HEK293 (cell line): ENCODE results near the gene HRK.
A peak's percentile ranks its signal among the peaks of the same experiment; 100 is the strongest.

Experiments used
- FEZF1 ChIP-seq: fragments of 450-650 bp; formaldehyde crosslinking; IDR thresholded peaks from 2 replicates; pipeline ENCODE4 v1.5.1; 2016; ENCODE audit warnings: missing biosample characterization, missing genetic modification characterization
- KLF16 ChIP-seq: fragments of 450-650 bp; formaldehyde crosslinking; IDR thresholded peaks from 2 replicates; pipeline ENCODE4 v1.5.1; 2017; ENCODE audit warnings: missing biosample characterization, missing genetic modification characterization
- PRDM1 ChIP-seq: fragments of 450-650 bp; formaldehyde crosslinking; IDR thresholded peaks from 2 replicates; pipeline ENCODE4; 2016; ENCODE audit warnings: missing biosample characterization, missing genetic modification characterization
- ZBTB8A ChIP-seq: fragments of 450-650 bp; formaldehyde crosslinking; IDR thresholded peaks from 2 replicates; pipeline ENCODE4 v1.5.1; 2016; ENCODE audit warnings: missing biosample characterization, missing genetic modification characterization
- ZIC2 ChIP-seq: fragments of 450-650 bp; formaldehyde crosslinking; IDR thresholded peaks from 2 replicates; pipeline ENCODE4 v1.5.1; 2016; ENCODE audit warnings: missing biosample characterization, missing genetic modification characterization
- ZNF169 ChIP-seq: fragments of 450-650 bp; formaldehyde crosslinking; IDR thresholded peaks from 2 replicates; pipeline ENCODE4 v1.5.1; 2016; ENCODE audit warnings: missing biosample characterization, missing genetic modification characterization
- ZNF221 ChIP-seq: fragments of 450-650 bp; formaldehyde crosslinking; IDR thresholded peaks from 2 replicates; pipeline ENCODE4 v1.5.1; 2017; ENCODE audit warnings: missing biosample characterization, missing genetic modification characterization, borderline replicate concordance
- ZNF404 ChIP-seq: fragments of 450-650 bp; formaldehyde crosslinking; IDR thresholded peaks from 2 replicates; pipeline ENCODE4 v1.5.1; 2017; ENCODE audit warnings: missing biosample characterization, missing genetic modification characterization
- ZNF558 ChIP-seq: fragments of 450-650 bp; formaldehyde crosslinking; IDR thresholded peaks from 2 replicates; pipeline ENCODE4 v1.5.1; 2016; ENCODE audit warnings: missing biosample characterization, missing genetic modification characterization
- ZNF560 ChIP-seq: fragments of 450-650 bp; formaldehyde crosslinking; IDR thresholded peaks from 2 replicates; pipeline ENCODE4 v1.5.1; 2017; ENCODE audit warnings: missing biosample characterization, missing genetic modification characterization, borderline replicate concordance
- ZNF585B ChIP-seq: fragments of 450-650 bp; formaldehyde crosslinking; IDR thresholded peaks from 2 replicates; pipeline ENCODE4 v1.5.1; 2016; ENCODE audit warnings: missing biosample characterization, missing genetic modification characterization
- ZNF621 ChIP-seq: fragments of 450-650 bp; formaldehyde crosslinking; IDR thresholded peaks from 2 replicates; pipeline ENCODE4 v1.5.1; 2017; ENCODE audit warnings: missing biosample characterization, missing genetic modification characterization
- ZNF624 ChIP-seq: fragments of 450-650 bp; formaldehyde crosslinking; IDR thresholded peaks from 2 replicates; pipeline ENCODE4 v1.5.1; 2017; ENCODE audit warnings: missing biosample characterization, missing genetic modification characterization
- ZNF626 ChIP-seq: fragments of 450-650 bp; sonication (Bioruptor Pico); formaldehyde crosslinking; IDR thresholded peaks from 2 replicates; pipeline ENCODE4 v1.5.1; 2018; ENCODE audit warnings: missing biosample characterization, missing genetic modification characterization, inconsistent platforms
- ZNF670 ChIP-seq: fragments of 450-650 bp; formaldehyde crosslinking; IDR thresholded peaks from 2 replicates; pipeline ENCODE4 v1.5.1; 2016; ENCODE audit warnings: missing biosample characterization, missing genetic modification characterization, low read depth
- ZNF701 ChIP-seq: fragments of 450-650 bp; formaldehyde crosslinking; IDR thresholded peaks from 2 replicates; pipeline ENCODE4 v1.5.1; 2016; ENCODE audit warnings: missing biosample characterization, missing genetic modification characterization
- ZNF792 ChIP-seq: fragments of 450-650 bp; formaldehyde crosslinking; IDR thresholded peaks from 2 replicates; pipeline ENCODE4 v1.5.1; 2016; ENCODE audit warnings: missing biosample characterization, missing genetic modification characterization
- TF ChIP-seq, protein P1 (sequence below): fragments of 450-650 bp; formaldehyde crosslinking; IDR thresholded peaks from 2 replicates; pipeline ENCODE4 v1.5.1; 2016; ENCODE audit warnings: missing biosample characterization, missing genetic modification characterization
- TF ChIP-seq, protein P2 (sequence below): fragments of 450-650 bp; formaldehyde crosslinking; IDR thresholded peaks from 2 replicates; pipeline ENCODE4 v1.5.1; 2016; ENCODE audit warnings: missing biosample characterization, missing genetic modification characterization, low read depth
- TF ChIP-seq, protein P3 (sequence below): fragments of 450-650 bp; formaldehyde crosslinking; conservative IDR thresholded peaks from 2 replicates; pipeline ENCODE4 v1.5.1; 2016; ENCODE audit warnings: low read depth, missing biosample characterization, missing genetic modification characterization
- TF ChIP-seq, protein P4 (sequence below): fragments of 450-650 bp; formaldehyde crosslinking; IDR thresholded peaks from 2 replicates; pipeline ENCODE4 v1.5.1; 2016; ENCODE audit warnings: missing biosample characterization, missing genetic modification characterization
- TF ChIP-seq, protein P5 (sequence below): fragments of 450-650 bp; formaldehyde crosslinking; IDR thresholded peaks from 2 replicates; pipeline ENCODE4 v1.5.0; 2017; ENCODE audit warnings: missing biosample characterization, missing genetic modification characterization, borderline replicate concordance

HRK gene

DNA sequence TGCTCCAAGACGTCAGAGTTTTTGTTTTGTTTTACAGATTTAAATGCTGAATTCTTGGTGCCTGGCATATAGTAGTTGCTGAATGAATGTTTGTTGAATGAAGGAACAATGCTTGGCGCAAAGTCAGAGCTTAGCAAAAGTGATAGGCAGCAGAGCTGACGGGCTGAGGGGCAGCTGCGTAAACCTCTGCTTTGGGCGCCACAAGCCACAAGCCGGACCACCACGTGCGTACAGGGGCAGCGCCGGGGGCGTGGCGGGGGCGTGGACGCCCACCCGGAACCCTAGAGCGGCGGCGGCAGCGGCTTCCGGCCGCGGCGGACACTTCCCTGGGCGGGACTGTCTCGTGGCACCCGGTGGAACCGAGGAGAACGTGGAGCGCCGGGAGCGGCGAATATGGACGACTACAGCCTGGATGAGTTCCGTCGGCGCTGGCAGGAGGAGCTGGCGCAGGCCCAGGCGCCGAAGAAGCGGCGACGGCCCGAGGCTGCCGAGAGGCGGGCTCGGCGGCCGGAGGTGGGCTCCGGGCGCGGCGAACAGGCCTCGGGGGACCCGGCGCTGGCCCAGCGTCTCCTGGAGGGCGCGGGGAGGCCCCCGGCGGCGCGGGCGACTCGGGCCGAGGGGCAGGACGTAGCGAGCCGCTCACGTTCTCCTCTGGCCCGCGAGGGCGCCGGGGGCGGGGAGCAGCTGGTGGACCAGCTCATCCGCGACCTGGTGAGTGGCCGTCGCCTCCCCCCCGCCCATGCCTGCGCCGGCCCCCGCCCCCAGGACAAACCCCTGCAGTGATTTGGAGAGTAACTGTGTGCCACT is 29.6 kb upstream of the HRK start, which contains the start of gene FBXW8 (continued):
- TF ChIP-seq, protein P1, sequence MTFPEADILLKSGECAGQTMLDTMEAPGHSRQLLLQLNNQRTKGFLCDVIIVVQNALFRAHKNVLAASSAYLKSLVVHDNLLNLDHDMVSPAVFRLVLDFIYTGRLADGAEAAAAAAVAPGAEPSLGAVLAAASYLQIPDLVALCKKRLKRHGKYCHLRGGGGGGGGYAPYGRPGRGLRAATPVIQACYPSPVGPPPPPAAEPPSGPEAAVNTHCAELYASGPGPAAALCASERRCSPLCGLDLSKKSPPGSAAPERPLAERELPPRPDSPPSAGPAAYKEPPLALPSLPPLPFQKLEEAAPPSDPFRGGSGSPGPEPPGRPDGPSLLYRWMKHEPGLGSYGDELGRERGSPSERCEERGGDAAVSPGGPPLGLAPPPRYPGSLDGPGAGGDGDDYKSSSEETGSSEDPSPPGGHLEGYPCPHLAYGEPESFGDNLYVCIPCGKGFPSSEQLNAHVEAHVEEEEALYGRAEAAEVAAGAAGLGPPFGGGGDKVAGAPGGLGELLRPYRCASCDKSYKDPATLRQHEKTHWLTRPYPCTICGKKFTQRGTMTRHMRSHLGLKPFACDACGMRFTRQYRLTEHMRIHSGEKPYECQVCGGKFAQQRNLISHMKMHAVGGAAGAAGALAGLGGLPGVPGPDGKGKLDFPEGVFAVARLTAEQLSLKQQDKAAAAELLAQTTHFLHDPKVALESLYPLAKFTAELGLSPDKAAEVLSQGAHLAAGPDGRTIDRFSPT (tag by site-specific recombination), result peak; percentile 65; the same call in 1 of the 2 replicates
- no peak for TF ChIP-seq ZNF701 (tag by site-specific recombination)
- TF ChIP-seq ZNF792 (tag by site-specific recombination), result 0 out of 2 replicates have a peak, but pooled peaks have one; percentile 56
- no peak for TF ChIP-seq ZNF404 (tag by site-specific recombination)
- no peak for TF ChIP-seq ZNF670 (tag by site-specific recombination)
- TF ChIP-seq ZNF626, result 0 out of 2 replicates have a peak, but pooled peaks have one; percentile 14
- TF ChIP-seq, protein P2, sequence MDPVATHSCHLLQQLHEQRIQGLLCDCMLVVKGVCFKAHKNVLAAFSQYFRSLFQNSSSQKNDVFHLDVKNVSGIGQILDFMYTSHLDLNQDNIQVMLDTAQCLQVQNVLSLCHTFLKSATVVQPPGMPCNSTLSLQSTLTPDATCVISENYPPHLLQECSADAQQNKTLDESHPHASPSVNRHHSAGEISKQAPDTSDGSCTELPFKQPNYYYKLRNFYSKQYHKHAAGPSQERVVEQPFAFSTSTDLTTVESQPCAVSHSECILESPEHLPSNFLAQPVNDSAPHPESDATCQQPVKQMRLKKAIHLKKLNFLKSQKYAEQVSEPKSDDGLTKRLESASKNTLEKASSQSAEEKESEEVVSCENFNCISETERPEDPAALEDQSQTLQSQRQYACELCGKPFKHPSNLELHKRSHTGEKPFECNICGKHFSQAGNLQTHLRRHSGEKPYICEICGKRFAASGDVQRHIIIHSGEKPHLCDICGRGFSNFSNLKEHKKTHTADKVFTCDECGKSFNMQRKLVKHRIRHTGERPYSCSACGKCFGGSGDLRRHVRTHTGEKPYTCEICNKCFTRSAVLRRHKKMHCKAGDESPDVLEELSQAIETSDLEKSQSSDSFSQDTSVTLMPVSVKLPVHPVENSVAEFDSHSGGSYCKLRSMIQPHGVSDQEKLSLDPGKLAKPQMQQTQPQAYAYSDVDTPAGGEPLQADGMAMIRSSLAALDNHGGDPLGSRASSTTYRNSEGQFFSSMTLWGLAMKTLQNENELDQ (tag by site-specific recombination), result no peak
- no peak for TF ChIP-seq ZNF624 (tag by site-specific recombination)
- no peak for TF ChIP-seq FEZF1 (tag by site-specific recombination)
- TF ChIP-seq, protein P3, sequence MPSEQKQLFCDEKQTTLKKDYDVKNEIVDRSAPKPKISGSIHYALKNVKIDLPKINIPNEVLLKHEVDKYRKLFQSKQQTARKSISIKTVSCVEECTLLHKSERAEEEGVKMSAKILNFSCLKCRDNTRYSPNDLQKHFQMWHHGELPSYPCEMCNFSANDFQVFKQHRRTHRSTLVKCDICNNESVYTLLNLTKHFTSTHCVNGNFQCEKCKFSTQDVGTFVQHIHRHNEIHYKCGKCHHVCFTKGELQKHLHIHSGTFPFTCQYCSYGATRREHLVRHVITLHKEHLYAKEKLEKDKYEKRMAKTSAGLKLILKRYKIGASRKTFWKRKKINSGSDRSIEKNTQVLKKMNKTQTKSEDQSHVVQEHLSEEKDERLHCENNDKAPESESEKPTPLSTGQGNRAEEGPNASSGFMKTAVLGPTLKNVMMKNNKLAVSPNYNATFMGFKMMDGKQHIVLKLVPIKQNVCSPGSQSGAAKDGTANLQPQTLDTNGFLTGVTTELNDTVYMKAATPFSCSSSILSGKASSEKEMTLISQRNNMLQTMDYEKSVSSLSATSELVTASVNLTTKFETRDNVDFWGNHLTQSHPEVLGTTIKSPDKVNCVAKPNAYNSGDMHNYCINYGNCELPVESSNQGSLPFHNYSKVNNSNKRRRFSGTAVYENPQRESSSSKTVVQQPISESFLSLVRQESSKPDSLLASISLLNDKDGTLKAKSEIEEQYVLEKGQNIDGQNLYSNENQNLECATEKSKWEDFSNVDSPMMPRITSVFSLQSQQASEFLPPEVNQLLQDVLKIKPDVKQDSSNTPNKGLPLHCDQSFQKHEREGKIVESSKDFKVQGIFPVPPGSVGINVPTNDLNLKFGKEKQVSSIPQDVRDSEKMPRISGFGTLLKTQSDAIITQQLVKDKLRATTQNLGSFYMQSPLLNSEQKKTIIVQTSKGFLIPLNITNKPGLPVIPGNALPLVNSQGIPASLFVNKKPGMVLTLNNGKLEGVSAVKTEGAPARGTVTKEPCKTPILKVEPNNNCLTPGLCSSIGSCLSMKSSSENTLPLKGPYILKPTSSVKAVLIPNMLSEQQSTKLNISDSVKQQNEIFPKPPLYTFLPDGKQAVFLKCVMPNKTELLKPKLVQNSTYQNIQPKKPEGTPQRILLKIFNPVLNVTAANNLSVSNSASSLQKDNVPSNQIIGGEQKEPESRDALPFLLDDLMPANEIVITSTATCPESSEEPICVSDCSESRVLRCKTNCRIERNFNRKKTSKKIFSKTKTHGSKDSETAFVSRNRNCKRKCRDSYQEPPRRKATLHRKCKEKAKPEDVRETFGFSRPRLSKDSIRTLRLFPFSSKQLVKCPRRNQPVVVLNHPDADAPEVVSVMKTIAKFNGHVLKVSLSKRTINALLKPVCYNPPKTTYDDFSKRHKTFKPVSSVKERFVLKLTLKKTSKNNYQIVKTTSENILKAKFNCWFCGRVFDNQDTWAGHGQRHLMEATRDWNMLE, result peak; percentile 42; the same call in 1 of the 2 replicates
- no peak for TF ChIP-seq ZIC2 (tag by site-specific recombination)
- TF ChIP-seq ZNF585B (tag by site-specific recombination), result no peak
- TF ChIP-seq, protein P4, sequence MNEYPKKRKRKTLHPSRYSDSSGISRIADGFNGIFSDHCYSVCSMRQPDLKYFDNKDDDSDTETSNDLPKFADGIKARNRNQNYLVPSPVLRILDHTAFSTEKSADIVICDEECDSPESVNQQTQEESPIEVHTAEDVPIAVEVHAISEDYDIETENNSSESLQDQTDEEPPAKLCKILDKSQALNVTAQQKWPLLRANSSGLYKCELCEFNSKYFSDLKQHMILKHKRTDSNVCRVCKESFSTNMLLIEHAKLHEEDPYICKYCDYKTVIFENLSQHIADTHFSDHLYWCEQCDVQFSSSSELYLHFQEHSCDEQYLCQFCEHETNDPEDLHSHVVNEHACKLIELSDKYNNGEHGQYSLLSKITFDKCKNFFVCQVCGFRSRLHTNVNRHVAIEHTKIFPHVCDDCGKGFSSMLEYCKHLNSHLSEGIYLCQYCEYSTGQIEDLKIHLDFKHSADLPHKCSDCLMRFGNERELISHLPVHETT (tag by site-specific recombination), result no peak
- TF ChIP-seq ZNF621, result no peak
- TF ChIP-seq, protein P5, sequence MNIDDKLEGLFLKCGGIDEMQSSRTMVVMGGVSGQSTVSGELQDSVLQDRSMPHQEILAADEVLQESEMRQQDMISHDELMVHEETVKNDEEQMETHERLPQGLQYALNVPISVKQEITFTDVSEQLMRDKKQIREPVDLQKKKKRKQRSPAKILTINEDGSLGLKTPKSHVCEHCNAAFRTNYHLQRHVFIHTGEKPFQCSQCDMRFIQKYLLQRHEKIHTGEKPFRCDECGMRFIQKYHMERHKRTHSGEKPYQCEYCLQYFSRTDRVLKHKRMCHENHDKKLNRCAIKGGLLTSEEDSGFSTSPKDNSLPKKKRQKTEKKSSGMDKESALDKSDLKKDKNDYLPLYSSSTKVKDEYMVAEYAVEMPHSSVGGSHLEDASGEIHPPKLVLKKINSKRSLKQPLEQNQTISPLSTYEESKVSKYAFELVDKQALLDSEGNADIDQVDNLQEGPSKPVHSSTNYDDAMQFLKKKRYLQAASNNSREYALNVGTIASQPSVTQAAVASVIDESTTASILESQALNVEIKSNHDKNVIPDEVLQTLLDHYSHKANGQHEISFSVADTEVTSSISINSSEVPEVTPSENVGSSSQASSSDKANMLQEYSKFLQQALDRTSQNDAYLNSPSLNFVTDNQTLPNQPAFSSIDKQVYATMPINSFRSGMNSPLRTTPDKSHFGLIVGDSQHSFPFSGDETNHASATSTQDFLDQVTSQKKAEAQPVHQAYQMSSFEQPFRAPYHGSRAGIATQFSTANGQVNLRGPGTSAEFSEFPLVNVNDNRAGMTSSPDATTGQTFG (tag by site-specific recombination), result no peak
- TF ChIP-seq PRDM1, result no peak
- no peak for TF ChIP-seq ZNF558 (tag by site-specific recombination)
- TF ChIP-seq ZNF221 (tag by site-specific recombination), result no peak
- no peak for TF ChIP-seq ZNF169 (tag by site-specific recombination)
- TF ChIP-seq ZBTB8A (tag by site-specific recombination), result peak; percentile 82
- peak; percentile 100 for TF ChIP-seq KLF16 (tag by site-specific recombination)
- no peak for TF ChIP-seq ZNF560
